Measurements from ENCODE around the gene GSC. TPM values are rescaled to one million over a fixed set of nuclear protein-coding genes. Genes with fewer than 3 reads are reported as not detected.

GSC gene
- total and polyA plus RNA-seq, 2 of the 4 experiments (the other 2 are of a cell fraction), result not detected

GRCh38 chr14:94764573-94764972, 5.3 kb downstream of the GSC start:
- no peak overlapping the region for H3K14ac ChIP-seq (replicated peaks; ENCODE audit: low read depth, low read length)
- H2BK120ac ChIP-seq (ENCODE audit: low read depth, low read length), result no peak overlapping the region
- no peak overlapping the region for H2BK5ac ChIP-seq (ENCODE audit: low read depth, low read length, poor library complexity, severe bottlenecking)
- peaks cover 40% of the 10 kb centered on the region for H3K27me3 ChIP-seq (ENCODE audit: control insufficient read depth, insufficient read depth, low read length)
- H4K8ac ChIP-seq (ENCODE audit: low read depth in 2 of 2, low read length in 2 of 2), result no peak overlapping the region
- CTCF ChIA-PET, result interaction anchor here (0.7 kb wide), 1 partner anchor 16 kb away, joined by 3 read pairs; no protein-coding TSS in a partner anchor
- no peak for ATAC-seq (ENCODE audit: low read depth)
- POLR2A ChIA-PET (ENCODE audit: unreplicated experiment), result no interaction called here
- no peak overlapping the region for H4K5ac ChIP-seq (ENCODE audit: low read depth, low read length)
- no peak overlapping the region for H3K4me3 ChIP-seq (ENCODE audit: insufficient read depth, low read depth, low read length)
- H3K56ac ChIP-seq (ENCODE audit: extremely low read depth, insufficient read depth, low read length), result no peak overlapping the region
- no peaks in the 10 kb centered on the region for H4K20me1 ChIP-seq (ENCODE audit: insufficient read depth, low read length)
- no peaks in the 10 kb centered on the region for H3K4me1 ChIP-seq (ENCODE audit: control insufficient read depth, insufficient read depth, low read length)
- H3K36me3 ChIP-seq (ENCODE audit: control insufficient read depth, insufficient read depth, low read length), result no peaks in the 10 kb centered on the region
- no peak overlapping the region for H3K9ac ChIP-seq (ENCODE audit: low read depth, low read length)
- H2AK9ac ChIP-seq (replicated peaks; ENCODE audit: low read depth, low read length, poor library complexity), result no peak overlapping the region
- H2AK5ac ChIP-seq (ENCODE audit: low read depth, low read length), result no peak overlapping the region
- H3K27ac ChIP-seq (ENCODE audit: insufficient read depth, low read length), result no peak overlapping the region
- H3K4me2 ChIP-seq (ENCODE audit: low read depth, low read length), result no peak overlapping the region
- no TSS peak for BruUV-seq (replicated peaks)
- no peak for DNase-seq
- no peak overlapping the region for H2BK15ac ChIP-seq (ENCODE audit: low read depth, low read length)
- no peaks in the 10 kb centered on the region for H3K9me1 ChIP-seq (ENCODE audit: insufficient read depth, low read length)
- no peak for TF ChIP-seq RFX5 (IDR thresholded peaks at IDR 0.05; ENCODE audit: low read depth, low read length)
- TF ChIP-seq MXI1 (IDR thresholded peaks at IDR 0.05; ENCODE audit: borderline replicate concordance, low read depth, low read length), result no peak
- TF ChIP-seq, protein P1, sequence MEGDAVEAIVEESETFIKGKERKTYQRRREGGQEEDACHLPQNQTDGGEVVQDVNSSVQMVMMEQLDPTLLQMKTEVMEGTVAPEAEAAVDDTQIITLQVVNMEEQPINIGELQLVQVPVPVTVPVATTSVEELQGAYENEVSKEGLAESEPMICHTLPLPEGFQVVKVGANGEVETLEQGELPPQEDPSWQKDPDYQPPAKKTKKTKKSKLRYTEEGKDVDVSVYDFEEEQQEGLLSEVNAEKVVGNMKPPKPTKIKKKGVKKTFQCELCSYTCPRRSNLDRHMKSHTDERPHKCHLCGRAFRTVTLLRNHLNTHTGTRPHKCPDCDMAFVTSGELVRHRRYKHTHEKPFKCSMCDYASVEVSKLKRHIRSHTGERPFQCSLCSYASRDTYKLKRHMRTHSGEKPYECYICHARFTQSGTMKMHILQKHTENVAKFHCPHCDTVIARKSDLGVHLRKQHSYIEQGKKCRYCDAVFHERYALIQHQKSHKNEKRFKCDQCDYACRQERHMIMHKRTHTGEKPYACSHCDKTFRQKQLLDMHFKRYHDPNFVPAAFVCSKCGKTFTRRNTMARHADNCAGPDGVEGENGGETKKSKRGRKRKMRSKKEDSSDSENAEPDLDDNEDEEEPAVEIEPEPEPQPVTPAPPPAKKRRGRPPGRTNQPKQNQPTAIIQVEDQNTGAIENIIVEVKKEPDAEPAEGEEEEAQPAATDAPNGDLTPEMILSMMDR (conservative IDR thresholded peaks at IDR 0.05; ENCODE audit: low read depth, low read length), result no peak
- TF ChIP-seq SMC3 (IDR thresholded peaks at IDR 0.05; ENCODE audit: low read depth, low read length), result no peak
- TF ChIP-seq MAFK (IDR thresholded peaks at IDR 0.05; ENCODE audit: low read depth, low read length), result no peak
- no peak for TF ChIP-seq CEBPB (IDR thresholded peaks at IDR 0.05; ENCODE audit: low read depth, low read length)
- TF ChIP-seq CHD1 (IDR thresholded peaks at IDR 0.05; ENCODE audit: low read depth, low read length), result no peak
- TF ChIP-seq, protein P2, sequence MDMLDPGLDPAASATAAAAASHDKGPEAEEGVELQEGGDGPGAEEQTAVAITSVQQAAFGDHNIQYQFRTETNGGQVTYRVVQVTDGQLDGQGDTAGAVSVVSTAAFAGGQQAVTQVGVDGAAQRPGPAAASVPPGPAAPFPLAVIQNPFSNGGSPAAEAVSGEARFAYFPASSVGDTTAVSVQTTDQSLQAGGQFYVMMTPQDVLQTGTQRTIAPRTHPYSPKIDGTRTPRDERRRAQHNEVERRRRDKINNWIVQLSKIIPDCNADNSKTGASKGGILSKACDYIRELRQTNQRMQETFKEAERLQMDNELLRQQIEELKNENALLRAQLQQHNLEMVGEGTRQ (IDR thresholded peaks at IDR 0.05; ENCODE audit: low read depth, low read length), result no peak
- TF ChIP-seq BHLHE40 (IDR thresholded peaks at IDR 0.05; ENCODE audit: low read depth, low read length), result no peak
- no peak for TF ChIP-seq MAZ (IDR thresholded peaks at IDR 0.05; ENCODE audit: borderline replicate concordance, low read depth, low read length)
- TF ChIP-seq, protein P3, sequence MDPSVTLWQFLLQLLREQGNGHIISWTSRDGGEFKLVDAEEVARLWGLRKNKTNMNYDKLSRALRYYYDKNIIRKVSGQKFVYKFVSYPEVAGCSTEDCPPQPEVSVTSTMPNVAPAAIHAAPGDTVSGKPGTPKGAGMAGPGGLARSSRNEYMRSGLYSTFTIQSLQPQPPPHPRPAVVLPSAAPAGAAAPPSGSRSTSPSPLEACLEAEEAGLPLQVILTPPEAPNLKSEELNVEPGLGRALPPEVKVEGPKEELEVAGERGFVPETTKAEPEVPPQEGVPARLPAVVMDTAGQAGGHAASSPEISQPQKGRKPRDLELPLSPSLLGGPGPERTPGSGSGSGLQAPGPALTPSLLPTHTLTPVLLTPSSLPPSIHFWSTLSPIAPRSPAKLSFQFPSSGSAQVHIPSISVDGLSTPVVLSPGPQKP (IDR thresholded peaks at IDR 0.05; ENCODE audit: borderline replicate concordance, low read depth, low read length), result no peak
- TF ChIP-seq NFE2L2 (IDR thresholded peaks at IDR 0.05; ENCODE audit: low read depth, low read length), result no peak
- TF ChIP-seq POLR2A (IDR thresholded peaks at IDR 0.05; ENCODE audit: low read depth, low read length), result no peak
- no peak for TF ChIP-seq FOS (IDR thresholded peaks at IDR 0.05; ENCODE audit: low read depth, low read length)
- no peak for TF ChIP-seq RCOR1 (IDR thresholded peaks at IDR 0.05; ENCODE audit: insufficient replicate concordance, low read length)
- H3K4ac ChIP-seq (ENCODE audit: low read depth, low read length), result no peak overlapping the region
- H2AFZ ChIP-seq (replicated peaks; ENCODE audit: low read length, poor library complexity), result no peak overlapping the region
- dilution Hi-C loops (cut with HindIII; ENCODE audit: low sequenced_read_pairs, unreplicated experiment), result no loop called here
- WGBS, 2 experiments (ENCODE audit: extremely low coverage in 2 of 2, insufficient read length in 1 of 2), result 92% methylated on average over 2 of the region's 7 CpGs; no CpG with 5 or more reads in 1 of the 2 experiments
- no peak overlapping the region for H3K23ac ChIP-seq (ENCODE audit: low read depth, low read length)
- no peak overlapping the region for H3K18ac ChIP-seq (ENCODE audit: low read depth, low read length)
- no peaks in the 10 kb centered on the region for H3K79me1 ChIP-seq (ENCODE audit: low read depth in 1 of 2, low read length in 2 of 2)
- in situ Hi-C loops (cut with MboI; ENCODE audit: low sequenced_read_pairs), result no loop called here
- no peak overlapping the region for H4K91ac ChIP-seq (ENCODE audit: insufficient read depth, low read depth, low read length)
- no peak overlapping the region for H2BK20ac ChIP-seq (ENCODE audit: low read depth, low read length)
- intact Hi-C loops (cut with micrococcal nuclease), result no loop called here
- H3K9me3 ChIP-seq (ENCODE audit: control insufficient read depth, insufficient read depth, low read length), result peaks cover 1% of the 10 kb centered on the region; the same call in 1 of the 2 replicates

Measured in IMR-90 (cell line).